ENCODE measurements around the gene DDC.

GRCh38 chr7:50411332-50411731 lies 153.9 kb downstream of the DDC start:
- TF ChIP-seq MAX (IDR thresholded peaks at IDR 0.05) (no peak), REST (IDR thresholded peaks at IDR 0.05; ENCODE audit: low read depth) (no peak), TCF12 (IDR thresholded peaks at IDR 0.05; ENCODE audit: low read depth) (no peak)
